Measurements from ENCODE around the gene HBG2. TPM values are rescaled to one million over a fixed set of nuclear protein-coding genes. Genes with fewer than 3 reads are reported as not detected.

HBG2 gene
- total and polyA plus RNA-seq, 2 of the 13 experiments (the other 11 are each of a cell fraction or from before 2014, with no cell fraction given) = not detected

DNA sequence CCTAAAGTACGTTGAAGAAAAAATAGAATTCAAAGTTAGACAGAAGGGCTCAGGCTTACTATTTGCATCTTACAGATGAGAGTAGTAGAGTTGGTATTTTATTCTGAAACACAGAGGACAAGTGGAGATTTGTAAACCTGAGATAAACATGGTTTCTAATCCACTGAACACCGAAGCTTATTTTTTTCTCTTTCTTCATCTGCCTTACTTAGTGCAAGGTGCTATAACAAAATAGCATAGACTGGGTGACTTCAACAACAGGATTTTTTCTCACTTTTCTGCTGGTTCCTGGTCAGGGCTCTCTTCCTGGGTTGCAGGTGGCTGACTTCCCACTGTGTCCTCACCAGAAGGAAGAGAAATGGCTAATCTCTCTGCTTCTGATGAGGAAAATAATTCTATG is 2.8 kb downstream of the HBG2 start:
- in situ Hi-C loops (cut with HindIII; ENCODE audit: extremely low pct_ligation_motif_present, low pct_unique_long_range_greater_than_20kb) = no loop called here
- Histone ChIP-seq H3K9ac (ENCODE audit: insufficient read depth, low read depth, low read length) (no peak overlapping the region), H2AFZ (ENCODE audit: low read length) (no peak overlapping the region), H3K9me3 (ENCODE audit: low read length) (no peaks in the 10 kb centered on the region), H4K20me1 (ENCODE audit: insufficient read depth, low read length) (no peaks in the 10 kb centered on the region), H3K4me3 (replicated peaks in 1 of 3; ENCODE audit: insufficient read depth in 1 of 3, low read depth in 2 of 3, low read length in 3 of 3) (no peak overlapping the region), H3K4me2 (ENCODE audit: low read depth, low read length) (no peak overlapping the region), H3K36me3 (replicated peaks in 1 of 2; ENCODE audit: control insufficient read depth in 1 of 2, insufficient read depth in 2 of 2, low read length in 2 of 2) (no peaks in the 10 kb centered on the region), H3K27me3 (ENCODE audit: control insufficient read depth in 1 of 2, insufficient read depth in 2 of 2, low read length in 2 of 2) (peaks cover 0 to 2% of the 10 kb centered on the region in 2 experiments; a peak in 2 of 5 replicates), H3K4me1 (ENCODE audit: insufficient read depth, low read length) (no peaks in the 10 kb centered on the region), H3K27ac (ENCODE audit: extremely low read length, insufficient read depth, low read length) (no peak overlapping the region), H3K79me2 (ENCODE audit: insufficient read depth, low read length) (no peaks in the 10 kb centered on the region)
- WGBS (ENCODE audit: low lambda C conversion rate) = 0% methylated on average over 2 of the region's 2 CpGs
- no peak for FAIRE-seq
- ChIA-PET POLR2A (no interaction called here), CTCF (ENCODE audit: low intra/inter-chr PET ratio, low total read pairs) (no interaction called here)
- no peak for DNase-seq (ENCODE audit: low spot score)
- no peak for ATAC-seq
- intact Hi-C loops (cut with micrococcal nuclease; ENCODE audit: unreplicated experiment) = no loop called here
- BruUV-seq (replicated peaks) = no TSS peak
- no peak for TF ChIP-seq ZNF496 (CRISPR knock-in tag; IDR thresholded peaks at IDR 0.05; ENCODE audit: insufficient replicate concordance)
- no peak for TF ChIP-seq SUZ12 (IDR thresholded peaks at IDR 0.05; ENCODE audit: low read depth, low read length)
- TF ChIP-seq U2AF1 (optimal IDR thresholded peaks at IDR 0.05; ENCODE audit: low read depth, low read length) = no peak
- no peak for TF ChIP-seq HNRNPK (IDR thresholded peaks at IDR 0.05; ENCODE audit: low read depth, low read length, poor library complexity, severe bottlenecking)
- TF ChIP-seq, protein P1, sequence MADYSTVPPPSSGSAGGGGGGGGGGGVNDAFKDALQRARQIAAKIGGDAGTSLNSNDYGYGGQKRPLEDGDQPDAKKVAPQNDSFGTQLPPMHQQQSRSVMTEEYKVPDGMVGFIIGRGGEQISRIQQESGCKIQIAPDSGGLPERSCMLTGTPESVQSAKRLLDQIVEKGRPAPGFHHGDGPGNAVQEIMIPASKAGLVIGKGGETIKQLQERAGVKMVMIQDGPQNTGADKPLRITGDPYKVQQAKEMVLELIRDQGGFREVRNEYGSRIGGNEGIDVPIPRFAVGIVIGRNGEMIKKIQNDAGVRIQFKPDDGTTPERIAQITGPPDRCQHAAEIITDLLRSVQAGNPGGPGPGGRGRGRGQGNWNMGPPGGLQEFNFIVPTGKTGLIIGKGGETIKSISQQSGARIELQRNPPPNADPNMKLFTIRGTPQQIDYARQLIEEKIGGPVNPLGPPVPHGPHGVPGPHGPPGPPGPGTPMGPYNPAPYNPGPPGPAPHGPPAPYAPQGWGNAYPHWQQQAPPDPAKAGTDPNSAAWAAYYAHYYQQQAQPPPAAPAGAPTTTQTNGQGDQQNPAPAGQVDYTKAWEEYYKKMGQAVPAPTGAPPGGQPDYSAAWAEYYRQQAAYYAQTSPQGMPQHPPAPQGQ (CRISPR knock-in tag; IDR thresholded peaks at IDR 0.05; ENCODE audit: borderline replicate concordance) = no peak
- TF ChIP-seq, protein P2, sequence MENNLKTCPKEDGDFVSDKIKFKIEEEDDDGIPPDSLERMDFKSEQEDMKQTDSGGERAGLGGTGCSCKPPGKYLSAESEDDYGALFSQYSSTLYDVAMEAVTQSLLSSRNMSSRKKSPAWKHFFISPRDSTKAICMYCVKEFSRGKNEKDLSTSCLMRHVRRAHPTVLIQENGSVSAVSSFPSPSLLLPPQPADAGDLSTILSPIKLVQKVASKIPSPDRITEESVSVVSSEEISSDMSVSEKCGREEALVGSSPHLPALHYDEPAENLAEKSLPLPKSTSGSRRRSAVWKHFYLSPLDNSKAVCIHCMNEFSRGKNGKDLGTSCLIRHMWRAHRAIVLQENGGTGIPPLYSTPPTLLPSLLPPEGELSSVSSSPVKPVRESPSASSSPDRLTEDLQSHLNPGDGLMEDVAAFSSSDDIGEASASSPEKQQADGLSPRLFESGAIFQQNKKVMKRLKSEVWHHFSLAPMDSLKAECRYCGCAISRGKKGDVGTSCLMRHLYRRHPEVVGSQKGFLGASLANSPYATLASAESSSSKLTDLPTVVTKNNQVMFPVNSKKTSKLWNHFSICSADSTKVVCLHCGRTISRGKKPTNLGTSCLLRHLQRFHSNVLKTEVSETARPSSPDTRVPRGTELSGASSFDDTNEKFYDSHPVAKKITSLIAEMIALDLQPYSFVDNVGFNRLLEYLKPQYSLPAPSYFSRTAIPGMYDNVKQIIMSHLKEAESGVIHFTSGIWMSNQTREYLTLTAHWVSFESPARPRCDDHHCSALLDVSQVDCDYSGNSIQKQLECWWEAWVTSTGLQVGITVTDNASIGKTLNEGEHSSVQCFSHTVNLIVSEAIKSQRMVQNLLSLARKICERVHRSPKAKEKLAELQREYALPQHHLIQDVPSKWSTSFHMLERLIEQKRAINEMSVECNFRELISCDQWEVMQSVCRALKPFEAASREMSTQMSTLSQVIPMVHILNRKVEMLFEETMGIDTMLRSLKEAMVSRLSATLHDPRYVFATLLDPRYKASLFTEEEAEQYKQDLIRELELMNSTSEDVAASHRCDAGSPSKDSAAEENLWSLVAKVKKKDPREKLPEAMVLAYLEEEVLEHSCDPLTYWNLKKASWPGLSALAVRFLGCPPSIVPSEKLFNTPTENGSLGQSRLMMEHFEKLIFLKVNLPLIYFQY (CRISPR knock-in tag; IDR thresholded peaks at IDR 0.05; ENCODE audit: borderline replicate concordance) = no peak
- TF ChIP-seq ATRX (CRISPR knock-in tag; IDR thresholded peaks at IDR 0.05; ENCODE audit: borderline replicate concordance) = no peak
- TF ChIP-seq, protein P3, sequence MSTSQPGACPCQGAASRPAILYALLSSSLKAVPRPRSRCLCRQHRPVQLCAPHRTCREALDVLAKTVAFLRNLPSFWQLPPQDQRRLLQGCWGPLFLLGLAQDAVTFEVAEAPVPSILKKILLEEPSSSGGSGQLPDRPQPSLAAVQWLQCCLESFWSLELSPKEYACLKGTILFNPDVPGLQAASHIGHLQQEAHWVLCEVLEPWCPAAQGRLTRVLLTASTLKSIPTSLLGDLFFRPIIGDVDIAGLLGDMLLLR (CRISPR knock-in tag; IDR thresholded peaks at IDR 0.05) = no peak
